NCI-H526 (cell line): ENCODE data around the gene STIM1.
"Not testable (repeated sequence)": the region's sequence is repeated elsewhere in the genome, so short reads cannot be mapped to it uniquely, and the experiment has no call there.

Experiments
- DNase-seq, 2 experiments: peaks; one replicate each; lab custom pipeline; 2025; lab: John Stamatoyannopoulos, UW

The STIM1 gene

DNA sequence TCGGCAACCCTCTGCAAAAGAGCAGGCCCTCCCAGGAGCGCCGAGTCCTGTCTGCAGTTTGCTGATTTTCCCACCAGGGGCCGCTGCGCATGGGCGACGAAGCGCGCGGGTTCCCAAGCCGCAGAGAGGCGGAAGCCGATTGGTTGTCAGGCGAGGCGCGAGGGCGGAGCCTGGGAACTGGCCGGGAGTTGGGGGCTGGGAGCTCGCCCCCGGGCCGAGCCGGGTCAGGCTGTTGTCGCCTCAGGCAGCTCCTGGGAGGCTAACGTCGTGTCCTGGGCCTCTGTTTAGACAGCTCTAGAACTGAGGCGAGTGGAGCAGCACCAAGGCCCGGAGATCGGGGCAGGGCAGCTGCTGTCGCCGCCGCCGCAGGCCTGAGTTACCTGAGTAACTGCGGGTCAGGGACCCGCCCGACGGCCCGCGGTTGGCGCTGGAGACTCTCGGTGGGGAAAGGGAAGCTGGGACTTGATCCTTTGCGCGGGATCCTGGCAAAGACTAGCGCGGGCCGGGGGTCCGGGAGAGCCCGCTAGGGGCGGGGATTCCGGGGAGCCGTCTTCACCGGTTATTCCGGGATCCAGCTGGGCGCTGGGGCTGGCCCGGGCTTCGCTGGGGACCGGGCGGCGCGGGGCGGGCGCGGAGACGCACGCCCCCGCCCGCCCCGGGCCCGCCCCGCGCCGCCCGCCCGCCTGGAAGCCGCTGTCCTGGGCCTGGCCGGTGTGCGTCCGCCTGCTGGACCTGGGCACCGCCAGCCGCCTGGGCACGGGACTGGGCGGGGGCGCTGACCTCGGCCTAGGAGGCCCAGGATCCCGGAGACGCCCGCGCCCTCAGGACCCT, at the start of gene STIM1:
STIM1 (plus strand) TSS at position 688 of the 831 bp plus-strand sequence. CDS start 607 bp downstream, outside the sequence.
- peak; percentile 86 to 97 for DNase-seq

DNA sequence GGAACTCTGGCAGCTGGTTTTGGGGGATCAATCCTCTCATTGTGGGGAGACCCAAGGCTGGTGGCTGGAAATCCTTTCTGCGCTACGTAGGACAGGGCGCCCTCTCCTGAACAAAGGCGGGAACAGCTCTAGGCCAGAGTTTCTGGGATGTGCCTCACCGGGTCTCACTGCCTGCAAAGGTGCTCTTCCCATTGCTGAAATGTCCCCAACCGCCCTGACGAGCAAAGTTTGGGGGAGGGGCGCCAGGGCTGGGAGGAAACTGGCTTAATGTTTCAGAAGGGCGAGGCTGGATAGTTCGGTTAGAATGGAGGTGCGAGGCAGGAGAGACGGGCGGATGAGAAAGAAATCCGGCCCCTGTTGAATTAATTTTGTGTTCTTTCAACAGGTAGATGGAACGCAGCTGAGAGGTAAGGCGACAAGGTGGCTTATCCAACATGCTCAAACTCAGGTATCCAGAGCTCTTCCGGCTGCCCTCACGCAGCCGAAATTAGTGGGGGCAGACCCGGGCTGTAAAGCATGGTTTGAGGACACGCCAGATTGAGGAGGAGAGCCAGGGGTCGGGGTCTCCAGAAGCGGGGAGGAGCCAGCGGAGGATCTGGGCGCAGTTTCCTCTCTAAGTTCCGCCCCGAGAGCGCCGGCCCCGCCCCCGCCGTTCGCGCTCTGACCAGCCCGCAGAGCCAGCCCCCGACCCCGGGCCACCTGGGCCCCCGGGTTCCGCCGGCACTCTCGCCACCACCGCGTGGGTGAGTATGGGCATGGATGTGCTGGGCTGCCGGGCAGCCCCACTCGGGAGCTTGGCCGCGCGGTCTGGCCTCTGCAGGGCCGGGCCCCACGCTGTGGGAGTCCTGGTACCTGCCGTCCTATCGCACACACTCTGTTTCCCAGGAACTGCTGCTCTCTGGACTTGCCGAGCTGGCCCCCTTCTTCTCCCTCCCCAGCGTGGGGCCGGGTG, 47.3 kb upstream of the STIM1 start, which contains the start of gene PGAP2:
PGAP2 (plus strand) TSS at position 652 of the 952 bp plus-strand sequence. CDS start 2,700 bp downstream, outside the sequence.
- peak; percentile 67 to 89 for DNase-seq

DNA sequence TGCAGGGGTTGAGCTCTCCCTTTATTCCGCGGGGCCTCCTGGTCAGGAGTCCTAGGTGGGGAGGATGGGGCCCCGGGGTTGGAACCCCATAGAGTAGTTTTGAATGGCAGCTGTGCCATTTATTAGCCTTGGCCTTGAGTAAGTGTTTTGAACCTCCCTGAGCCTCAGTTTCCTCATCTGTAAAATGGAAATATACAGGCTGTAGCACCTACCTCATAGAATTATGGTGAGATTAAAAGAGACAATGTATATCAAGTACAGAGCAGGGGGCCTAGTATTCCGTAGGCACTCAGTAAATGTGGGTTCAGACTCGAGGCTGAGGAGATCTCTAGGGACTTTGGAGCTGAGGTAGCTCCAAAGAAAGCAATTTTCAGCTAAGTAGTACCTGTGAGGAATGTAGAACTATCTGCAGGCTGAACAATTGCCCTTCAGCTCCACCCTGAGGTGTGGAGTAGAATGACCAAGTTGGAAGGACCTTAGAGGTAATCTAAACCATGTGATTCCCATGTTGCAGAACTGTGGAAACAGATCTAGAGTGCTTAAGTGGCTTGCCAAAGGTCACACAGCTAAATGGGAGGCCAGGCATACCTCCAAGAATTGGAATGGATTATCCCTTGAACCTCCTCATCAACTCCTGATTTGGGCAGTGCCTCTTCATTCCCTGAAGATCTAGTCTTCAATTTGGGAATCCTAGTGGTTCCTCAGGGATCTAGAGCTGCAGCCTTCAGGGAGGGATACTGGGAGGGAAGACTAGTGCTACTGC, 46.4 kb upstream of the STIM1 start:
- DNase-seq = peak; percentile 66 to 83

DNA sequence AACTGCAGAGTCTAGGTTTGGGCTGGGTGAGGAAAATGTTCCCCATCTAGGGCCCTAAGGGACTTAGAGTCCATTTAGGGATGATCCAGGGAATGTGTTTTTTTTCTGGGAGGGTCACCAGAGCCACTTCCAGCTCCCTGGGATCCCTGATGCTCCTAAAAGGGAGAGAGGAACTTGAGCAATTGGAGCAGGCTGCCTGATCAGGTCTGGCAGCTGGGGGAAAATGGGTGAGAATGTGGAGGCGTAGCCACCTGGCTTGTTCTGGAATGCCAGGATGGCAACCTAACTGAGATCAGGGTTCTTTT, 45.9 kb upstream of the STIM1 start:
- no peak for DNase-seq

DNA sequence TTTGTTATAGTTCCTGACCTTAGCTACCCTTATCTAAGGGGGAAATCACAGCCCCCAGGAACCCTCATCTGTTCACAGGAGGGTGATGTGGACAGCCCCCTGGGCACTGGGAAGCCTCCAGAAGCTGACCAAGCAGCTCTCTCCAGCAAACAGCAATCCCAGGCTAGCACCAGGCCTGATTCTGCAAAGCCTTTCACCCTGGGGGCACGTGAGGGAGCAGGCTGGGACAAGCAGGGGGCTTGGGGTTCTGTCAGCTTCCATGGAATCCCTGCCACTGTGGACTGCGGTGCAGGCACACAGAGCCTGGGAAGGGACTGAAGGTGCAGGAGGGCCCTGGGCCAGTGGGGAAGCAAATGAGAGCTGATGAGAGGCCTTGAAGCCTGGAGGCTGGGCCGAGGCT, 45.0 kb upstream of the STIM1 start:
- no peak for DNase-seq

DNA sequence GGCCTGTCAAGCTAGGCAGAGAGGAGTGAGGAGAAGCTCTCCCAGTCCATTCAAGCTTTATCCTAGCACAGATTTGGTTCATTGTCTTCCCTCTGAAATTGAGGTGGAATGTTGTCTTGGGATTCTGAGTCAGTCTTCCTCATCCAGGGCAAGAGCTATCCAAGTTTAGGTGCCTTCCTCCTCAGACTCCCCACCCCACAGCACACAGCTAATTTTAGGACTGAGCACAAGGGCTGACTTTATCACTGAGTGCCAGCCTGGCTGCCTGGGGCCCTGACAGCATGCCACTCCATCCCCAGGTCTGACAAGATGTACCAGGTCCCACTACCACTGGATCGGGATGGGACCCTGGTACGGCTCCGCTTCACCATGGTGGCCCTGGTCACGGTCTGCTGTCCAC, 44.5 kb upstream of the STIM1 start:
- DNase-seq = no peak

DNA sequence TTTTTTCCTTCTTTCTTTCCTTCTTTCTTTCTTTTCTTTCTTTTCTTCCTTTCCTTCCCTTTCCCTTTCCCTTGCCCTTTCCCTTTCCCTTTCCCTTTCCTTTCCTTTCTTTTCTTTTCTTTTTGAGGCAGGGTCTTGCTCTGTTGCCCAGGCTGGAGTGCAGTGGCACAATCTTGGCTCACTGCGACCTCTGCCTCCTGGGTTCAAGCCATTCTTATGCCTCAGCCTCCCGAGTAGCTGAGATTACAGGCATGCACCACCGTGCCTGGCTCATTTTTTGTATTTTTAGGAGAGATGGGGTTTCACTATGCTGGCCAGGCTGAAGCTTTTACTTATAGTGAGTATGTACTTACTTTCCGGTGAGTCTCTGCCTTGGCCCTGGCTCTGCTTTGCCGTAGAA, 40.6 kb upstream of the STIM1 start:
- not testable (repeated sequence) for DNase-seq

DNA sequence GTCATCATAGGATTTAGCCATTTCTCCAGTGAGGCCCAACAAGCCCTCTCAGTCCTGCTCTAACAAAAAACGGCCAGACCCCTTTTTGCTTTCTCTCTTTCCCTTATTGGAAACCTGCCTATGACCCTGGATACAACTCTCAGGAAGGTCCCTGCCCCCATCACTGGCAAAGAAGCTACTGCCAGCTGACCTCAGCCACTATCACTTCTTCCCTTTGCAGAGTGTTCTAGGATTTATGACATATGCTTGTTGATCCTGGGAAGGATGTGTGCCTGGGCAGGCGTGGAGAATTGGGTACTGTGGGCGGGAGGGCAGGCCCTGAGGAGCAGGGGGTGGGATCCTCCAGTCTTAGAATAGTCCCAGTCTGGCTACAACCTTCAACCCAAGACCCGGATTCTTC, 39.6 kb upstream of the STIM1 start:
- no peak for DNase-seq

DNA sequence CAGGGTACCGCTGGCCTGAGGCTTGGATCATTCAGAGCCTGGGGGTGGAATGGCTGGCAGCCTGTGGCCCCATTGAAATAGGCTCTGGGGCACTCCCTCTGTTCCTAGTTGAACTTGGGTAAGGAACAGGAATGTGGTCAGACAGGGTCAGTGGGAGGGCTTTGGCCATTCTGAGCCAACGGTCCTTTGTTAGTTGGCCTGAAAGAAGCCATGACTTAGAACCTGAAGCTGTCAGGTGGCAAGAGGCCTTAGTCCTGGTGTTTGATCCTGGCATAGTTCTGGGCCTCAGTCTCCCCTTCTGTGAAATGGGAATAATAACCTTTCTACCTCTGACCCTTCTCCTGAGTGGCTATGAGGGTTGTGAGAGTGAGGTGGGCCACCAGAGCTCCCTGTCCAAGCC, 38.8 kb upstream of the STIM1 start:
- no peak for DNase-seq

DNA sequence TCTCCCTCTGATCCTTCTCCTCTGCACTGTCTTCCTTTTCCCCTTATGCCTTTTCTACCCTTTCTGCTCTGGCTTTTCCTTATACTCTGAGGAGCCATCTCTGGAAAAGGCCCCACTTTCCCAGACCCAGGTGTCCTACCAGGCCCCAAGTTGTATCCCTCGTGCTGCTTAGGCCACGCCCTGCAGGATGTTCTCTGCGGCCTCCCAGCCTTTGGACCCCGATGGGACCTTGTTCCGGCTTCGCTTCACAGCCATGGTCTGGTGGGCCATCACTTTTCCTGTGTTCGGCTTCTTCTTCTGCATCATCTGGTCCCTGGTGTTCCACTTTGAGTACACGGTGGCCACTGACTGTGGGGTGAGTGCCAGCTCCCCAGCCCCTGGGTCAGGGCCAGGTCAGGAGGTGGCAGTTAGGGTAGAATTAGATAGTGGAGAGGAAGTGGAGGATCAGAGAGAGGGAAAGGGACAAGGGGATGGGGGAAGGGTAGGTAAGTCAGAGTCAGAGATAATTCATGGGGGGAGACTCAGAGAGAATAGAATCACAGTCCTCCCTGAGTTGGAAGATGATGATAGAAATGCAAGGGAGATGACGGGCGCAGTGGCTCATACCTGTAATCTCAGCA, 38.2 kb upstream of the STIM1 start:
- no peak for DNase-seq

DNA sequence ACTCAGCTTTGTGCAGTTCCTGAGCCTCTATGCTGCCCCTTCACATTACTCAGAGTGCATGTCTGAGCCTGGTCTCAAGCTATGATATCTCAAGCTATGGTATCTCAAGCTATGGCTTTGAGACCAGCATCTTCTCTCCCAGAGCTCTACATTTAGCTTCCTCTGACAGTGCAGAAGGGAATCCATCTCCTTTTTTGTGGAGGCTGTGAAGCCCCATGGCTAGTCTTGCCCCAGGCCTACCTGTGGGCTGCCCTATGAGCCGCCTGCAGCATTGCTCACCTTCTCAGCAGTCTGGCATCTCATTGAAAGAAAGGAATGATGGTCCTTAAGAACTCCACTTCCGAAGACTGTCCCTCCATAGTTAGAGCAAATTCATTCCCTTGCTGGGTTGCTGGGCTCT, 34.5 kb upstream of the STIM1 start:
- DNase-seq = no peak

DNA sequence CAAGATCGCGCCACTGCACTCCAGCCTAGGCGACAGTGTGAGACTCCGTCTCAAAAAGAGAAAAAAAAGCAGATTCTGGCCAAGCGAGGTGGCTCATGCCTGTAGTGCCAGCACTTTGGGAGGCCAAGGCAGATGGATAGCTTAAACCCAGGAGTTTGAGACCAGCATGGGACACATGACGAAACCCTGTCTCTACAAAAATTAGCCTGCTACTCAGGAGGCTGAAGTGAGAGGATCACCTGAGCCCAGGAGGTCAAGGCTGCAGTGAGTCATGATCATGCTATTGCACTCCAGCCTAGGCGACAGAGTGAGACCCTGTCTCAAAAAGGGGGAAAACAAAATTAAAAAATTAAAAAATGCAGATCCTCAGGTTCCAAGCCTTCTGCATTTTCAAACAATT, 33.2 kb upstream of the STIM1 start:
- no peak for DNase-seq

DNA sequence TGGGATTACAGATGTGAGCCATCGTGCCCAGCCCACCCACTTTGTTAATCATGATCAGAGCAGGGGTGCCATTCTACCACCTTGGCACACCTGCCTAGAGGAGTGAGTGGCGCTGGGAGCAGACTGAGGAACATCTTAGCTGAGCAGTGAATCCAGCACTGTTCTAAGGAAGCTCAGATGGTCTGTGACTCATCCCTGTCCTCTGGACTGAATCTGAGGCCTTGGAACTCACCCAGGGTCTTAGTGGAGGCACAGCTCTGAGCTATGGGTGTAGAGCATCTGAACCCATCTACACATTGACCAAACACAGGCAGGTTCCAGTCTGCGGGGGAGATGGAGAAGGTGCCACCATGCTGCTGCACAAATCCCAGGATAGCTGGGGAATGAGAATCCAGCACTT, 32.2 kb upstream of the STIM1 start:
- no peak for DNase-seq

DNA sequence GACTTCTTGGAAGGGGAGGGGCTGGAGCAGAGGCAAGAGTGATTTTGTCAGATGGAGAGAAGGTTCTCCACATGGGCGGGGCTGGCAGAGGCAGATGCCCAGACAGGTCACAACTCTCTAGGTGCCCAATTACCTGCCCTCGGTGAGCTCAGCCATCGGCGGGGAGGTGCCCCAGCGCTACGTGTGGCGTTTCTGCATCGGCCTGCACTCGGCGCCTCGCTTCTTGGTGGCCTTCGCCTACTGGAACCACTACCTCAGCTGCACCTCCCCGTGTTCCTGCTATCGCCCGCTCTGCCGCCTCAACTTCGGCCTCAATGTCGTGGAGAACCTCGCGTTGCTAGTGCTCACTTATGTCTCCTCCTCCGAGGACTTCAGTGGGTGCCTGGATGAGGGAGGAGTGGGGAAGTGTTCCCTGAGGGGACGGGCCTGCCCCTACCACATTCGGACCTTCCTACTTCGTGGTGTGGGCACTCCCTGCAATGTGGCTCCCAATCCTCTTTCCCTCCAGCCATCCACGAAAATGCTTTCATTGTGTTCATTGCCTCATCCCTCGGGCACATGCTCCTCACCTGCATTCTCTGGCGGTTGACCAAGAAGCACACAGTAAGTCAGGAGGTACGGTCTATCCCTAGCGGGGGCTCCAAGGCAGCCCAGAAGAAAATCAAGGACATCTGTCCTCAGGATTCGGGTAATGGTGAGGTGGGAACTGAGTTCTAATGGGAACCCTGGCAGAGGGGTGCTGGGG, 31.5 kb upstream of the STIM1 start:
- DNase-seq = no peak

DNA sequence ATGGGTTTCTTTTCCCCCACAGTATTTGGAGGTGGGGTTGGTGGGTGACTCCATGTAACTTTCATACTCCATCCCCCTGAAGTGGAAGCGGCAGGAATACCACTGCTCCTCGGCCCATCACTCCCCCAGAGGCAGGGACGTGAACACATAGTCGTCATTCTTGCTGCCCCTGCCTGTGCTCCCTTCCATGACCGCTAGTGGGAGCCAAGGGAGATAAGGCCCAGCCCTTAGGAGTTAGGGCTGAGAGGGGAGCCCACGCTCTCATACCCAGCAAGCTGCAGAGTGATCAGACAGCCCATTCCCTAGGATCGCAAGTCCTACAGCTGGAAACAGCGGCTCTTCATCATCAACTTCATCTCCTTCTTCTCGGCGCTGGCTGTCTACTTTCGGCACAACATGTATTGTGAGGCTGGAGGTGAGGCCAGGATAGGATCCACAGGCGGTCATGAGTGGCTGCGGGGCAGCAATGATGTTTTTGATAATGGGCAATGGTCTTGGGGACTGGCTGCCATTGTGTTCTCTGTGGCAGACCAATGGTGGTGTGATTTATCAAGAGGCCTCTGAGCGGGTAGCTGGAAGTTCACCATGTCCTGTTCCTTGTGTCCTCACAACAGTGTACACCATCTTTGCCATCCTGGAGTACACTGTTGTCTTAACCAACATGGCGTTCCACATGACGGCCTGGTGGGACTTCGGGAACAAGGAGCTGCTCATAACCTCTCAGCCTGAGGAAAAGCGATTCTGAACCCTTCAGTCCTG, 30.6 kb upstream of the STIM1 start:
- DNase-seq = peak in 1 of 2 experiments; percentile 63

DNA sequence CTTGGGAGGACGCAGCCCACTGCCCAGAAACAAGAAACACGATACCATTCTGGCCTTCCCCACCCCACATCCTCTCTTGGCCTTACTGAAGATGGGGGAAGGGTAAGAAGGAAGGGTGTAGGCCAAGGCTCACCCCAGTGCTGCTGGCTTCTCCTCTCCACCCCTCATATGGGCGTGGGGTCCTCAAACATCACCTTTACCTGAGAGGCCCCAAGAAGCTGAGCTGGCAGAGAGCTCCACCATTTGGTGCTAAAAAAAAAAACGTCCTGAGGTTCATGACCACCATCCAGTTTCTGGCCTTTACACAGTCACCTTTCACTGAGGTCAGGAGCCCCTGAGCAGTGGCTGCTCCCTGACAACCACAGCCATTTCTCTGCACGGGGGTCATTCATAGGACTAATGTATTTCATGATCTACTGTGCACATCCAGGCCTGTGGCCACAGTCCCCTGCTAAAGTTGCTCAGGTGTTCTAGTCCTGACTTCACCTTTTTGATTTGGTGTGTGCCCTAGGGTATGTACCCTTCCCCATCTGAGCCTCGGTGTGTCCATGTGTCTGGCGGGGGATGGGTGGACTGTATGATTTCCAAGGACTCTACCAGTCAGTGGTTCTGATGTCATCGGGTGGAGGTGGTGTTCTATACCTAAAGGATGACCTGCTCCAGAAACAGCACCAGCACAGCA, 29.9 kb upstream of the STIM1 start:
- no peak for DNase-seq

DNA sequence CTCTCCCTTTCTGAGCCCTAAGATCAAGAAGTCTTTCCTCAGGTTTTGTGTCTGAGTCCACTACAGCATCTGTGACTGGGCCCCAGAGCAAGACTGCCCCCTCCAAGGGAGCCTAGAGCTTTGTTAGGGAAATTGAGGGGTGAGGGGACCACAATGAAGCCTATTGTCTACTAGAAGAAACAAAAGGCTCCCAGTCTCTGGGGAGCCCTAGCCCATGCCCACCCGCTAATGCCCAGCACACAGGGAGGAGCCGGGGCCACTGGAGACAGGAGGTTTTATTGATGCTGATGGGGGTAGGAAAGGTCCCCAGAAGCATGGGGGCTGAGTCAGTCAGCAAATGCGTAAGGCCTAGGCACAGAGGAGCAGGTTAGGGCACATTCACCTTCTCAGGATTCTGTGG, 28.7 kb upstream of the STIM1 start:
- DNase-seq = peak in 1 of 2 experiments; percentile 25

DNA sequence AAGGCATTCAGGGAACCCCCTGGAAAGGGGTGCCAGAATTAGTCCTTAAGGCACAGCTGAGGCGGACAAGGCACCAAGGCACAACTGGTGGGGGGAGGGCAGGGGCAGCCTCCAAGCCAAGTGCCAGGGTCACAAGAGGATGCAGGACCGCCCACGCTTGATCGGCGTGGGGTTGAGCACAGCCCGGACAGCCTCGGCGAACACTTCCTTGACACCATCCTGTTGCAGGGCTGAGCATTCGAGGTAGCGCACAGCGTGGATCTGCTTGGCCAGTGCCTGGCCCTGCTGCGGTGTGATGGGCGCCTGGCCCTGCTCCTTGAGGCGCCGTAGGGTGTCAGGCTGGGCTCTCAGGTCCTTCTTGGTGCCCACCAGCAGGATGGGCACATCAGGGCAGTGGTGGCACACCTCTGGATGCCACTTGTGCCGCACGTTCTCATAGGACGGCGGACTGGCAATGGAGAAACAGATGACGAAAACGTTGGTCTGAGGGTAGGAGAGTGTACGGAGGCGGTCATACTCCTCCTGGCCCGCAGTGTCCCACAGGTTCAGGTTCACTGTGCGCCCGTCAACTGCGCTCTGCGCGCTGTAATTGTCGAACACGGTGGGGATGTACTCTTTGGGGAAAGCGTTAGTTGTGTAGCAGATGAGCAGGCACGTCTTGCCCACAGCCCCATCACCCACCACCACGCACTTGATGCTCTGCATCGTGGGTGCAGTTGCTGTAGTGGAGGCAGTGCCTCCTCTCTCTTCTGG, 27.9 kb upstream of the STIM1 start:
- DNase-seq = no peak

DNA sequence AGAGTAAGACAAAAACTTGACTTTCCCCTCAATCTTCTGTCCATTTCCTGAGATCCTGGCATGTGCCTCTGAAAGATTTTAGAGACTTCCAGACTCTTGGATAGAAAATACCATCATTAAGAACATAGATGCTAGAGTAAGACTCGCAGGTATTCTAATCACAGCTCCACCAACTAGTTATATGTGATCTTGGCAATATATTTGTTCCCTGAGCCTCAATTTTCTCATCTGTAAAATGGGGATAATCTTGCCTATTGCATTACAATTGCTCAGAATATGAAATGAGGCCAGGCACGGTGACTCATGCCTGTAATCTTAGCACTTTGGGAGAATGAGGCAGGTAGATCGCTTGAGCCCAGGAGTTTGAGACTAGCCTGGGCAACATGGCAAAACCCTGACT, 25.4 kb upstream of the STIM1 start:
- no peak for DNase-seq
